NCI-H1930 (cell line): ENCODE results near the gene MIGA1.

Experiments used
- DNase-seq, 2 experiments: peaks; one replicate each; lab custom pipeline; 2025; lab: John Stamatoyannopoulos, UW

MIGA1 gene

DNA sequence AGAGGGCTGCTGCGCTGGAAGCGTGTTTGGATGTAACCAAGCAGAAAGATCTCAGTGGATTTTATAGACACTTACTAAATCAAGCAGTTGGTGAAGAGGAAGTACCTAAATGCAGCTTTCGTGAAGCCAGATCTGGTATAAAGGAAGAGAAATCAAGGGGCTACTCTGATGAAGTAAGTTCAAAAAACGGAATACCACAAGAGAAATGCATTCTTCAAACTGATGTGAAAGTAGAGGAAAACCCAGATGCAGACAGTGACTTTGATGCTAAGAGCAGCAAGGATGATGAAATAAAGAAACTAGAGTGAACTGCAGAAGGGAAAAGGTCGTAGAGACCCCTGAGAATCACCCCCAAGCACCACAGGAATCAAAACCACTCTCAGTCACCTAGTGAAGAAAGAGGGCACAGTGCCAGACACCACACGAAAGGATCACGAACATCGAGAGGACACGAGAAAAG lies 68.2 kb downstream of the MIGA1 start:
- DNase-seq, result no peak

DNA sequence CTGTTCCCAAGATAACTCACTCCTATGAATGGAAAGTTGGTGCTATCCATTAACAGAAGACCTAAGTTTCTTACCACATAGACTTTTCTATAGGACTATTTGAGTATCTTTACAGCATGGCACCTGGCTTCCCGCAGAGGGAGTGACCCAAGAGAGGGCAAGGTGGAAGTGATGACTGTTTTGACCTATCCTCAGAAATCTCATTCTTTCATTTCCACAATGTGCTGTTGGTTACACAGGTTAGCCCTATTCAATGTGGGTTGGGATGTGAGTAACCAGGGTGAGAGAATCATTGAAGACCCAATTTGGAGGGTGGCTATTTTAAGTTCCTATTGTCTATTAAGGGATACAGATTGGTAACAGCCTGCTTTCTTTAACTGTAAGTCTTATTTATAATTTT lies 70.6 kb downstream of the MIGA1 start:
- no peak for DNase-seq

DNA sequence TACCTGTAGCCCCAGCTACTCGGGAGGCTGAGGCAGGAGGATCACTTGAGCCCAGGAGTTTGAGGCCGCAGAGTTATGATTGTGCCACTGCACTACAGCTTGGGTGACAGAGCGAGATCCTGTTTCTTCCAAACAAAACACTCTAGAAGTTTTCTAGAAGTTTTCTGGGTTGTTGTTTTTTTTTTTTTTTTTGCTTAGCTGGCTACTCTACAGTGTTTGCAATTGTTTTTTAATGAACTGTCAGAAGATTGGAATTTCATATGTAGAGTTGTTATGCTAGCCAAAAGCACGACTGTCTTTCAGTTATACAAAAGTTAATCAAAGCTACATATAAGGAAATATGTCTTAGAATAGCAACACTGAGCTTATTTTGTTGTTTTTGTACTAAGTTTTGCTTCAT lies 78.1 kb downstream of the MIGA1 start:
- no peak for DNase-seq

DNA sequence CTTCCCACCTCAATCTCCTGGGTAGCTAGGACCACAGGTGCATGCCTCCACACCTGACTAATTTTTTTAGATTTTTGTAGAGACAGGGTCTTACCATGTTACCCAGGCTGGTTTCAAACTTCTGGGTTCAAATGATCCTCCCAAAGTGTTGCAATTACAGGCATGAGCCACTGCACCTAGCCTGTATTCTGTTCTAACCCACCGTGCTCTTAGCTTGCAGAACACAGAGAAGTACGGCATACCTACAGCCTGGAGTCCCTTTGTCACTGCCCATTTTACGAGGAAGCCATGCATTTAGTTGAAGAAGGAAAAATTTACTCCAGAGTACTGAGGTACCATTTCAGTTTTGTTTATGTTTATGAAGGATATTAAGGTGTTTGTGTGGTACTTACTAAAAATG lies 79.3 kb downstream of the MIGA1 start:
- DNase-seq, result no peak

DNA sequence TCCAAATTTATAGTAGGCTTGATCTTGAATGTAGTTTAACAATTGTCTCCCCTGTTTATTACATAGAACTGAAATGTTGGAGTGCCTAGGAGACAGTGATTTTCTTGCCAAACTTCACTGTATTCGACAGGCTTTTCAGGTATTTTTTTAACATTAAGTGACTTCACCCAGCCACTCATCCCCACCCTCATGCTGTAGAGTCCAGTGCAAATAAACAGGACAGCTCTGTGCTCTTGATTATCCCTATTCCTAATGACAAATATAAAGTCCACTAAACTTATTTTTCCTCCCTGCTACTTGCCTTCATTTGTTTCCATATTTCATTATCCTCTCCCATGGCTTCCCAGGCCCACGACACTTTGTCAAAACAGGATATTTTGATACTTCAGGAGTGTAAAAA lies 79.8 kb downstream of the MIGA1 start:
- DNase-seq, result no peak

DNA sequence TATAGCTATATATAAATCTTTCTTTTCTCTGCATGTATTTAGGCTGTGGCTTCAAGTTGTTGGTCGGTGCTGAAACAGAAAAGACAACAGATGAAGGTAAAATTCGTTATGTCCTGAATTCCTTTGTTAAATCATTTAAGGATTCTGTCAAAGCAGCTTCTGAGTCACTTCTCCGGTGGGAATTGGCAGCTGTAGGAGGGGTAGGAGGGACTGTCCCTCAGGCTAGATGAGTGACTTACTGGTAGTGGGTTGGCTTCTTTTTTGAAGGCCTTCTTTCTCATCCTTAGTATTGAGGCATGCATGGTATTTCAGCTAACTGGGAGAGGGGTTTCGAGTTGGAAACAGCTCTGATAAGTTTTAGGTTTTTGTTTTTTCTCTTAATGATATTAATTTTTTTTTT lies 86.8 kb downstream of the MIGA1 start:
- DNase-seq, result no peak

DNA sequence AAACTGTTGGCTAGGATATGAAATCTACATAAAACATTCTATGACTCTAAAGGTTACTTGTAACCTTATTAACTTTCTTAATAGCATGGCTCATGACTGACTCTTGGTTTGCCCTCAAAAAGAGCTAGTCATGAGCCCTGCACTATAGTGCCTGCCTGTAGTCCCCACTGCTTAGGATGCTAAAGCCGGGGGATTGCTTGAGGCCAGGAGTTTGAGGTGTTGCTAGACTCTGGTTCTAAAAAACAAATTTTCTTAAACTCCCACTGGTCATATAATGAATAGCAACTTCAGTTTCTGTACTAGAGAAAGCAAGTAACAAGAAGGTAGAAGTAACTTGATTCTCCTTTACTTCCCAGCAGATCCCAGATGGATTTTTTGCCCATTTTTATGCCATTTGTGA lies 93.2 kb downstream of the MIGA1 start:
- no peak for DNase-seq

DNA sequence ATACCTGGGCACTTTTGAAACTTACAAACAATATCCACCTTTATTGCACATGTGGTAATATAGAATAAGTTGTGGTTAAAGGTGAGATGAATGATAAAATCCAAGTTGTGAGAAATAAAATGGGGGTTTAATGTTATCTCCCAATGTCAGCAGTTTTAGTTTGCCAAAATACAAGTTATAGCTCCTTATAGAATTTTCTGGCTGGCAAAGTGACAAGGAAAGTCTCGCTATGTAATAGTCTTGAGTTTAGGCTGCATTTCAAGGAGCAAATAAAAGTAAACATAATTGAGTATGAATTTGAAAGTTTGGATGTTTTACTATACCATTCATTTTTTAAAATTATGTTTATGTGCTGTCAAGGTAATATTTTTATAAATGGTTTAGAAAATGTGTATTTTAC lies 94.0 kb downstream of the MIGA1 start:
- no peak for DNase-seq

DNA sequence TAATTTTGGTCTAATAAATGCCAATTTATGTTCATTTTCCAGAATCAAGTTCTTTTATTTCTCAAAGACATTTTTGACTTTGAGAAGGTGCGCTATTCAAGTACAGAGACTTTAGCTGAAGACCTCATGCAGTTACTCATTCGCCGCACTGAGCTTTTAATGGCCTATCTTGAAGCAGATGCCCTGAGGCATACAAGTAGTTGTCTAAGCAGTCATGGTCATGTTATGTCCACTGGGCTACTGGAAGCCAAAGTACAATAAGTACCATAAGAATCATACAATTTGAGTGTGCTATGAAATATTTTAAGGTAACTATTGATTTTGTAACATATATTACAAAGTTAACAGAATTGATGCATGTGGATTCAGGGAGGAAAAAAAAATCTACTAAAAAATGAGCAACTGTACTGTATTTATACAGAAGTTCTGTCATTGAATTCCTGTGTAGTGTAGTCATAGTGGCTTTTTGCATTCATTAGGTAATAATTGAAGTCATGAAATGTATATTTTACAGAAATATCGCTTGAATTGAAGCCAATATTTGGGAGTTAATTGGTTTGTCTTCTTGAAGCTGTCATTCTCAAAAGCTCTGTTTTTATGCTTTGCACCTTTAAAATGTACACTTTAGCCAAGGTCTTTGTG lies 95.5 kb downstream of the MIGA1 start:
- DNase-seq, result no peak

DNA sequence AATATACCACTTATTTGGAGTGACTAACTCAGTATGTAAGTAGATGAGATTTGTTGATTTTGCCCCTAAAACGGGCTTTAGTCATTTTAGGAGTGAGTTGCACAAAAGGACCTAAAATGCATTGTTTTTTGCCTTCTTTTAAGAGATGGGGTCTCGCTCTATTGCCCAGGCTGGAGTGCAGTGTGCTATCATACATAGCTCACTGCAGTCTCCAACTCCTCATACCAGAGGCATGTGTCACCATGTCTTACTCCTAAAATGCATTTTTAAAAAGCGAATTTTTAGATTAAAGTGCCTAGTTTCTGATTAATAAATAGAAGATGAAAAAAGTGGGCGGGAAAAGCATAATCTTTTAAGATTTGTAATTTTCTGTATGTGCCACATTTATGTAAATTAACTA lies 97.4 kb downstream of the MIGA1 start:
- no peak for DNase-seq

DNA sequence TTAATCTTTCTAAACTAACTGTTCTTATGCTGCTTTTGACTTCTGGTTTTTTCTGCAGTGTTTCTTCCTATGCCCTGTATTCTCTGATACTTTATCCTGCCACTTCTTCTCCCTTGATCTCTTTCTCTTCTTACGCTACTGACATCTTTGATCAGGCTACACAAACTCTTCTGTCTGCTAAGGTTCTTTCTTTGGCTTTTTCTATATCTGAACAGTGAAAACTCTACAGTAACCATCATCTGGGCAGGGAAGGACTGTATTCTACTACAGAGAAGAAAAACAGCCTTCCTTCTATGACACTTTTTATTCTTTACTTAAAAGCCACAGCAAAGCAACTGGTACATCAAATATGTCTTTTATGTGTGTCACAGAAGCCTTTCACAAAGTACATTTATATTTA lies 101.6 kb downstream of the MIGA1 start:
- no peak for DNase-seq

DNA sequence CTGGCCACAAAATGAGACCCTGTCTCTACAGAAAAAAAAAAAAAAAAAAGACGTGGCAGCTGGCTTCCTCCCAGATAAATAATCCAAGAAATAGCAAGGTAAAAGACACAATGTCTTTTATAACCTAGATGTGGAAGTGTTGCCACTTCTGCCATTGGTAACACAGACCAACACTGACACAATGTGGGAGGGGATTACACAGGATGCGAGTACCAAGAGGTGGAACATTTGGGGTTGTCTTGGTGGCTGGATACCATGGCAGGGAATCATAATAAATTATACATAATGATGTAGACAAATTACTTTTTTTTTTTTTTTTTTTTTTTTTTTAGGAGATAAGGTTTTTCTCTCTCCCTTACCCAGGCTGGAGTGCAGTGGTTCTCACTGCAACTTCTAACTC lies 103.0 kb downstream of the MIGA1 start:
- DNase-seq, result no peak

DNA sequence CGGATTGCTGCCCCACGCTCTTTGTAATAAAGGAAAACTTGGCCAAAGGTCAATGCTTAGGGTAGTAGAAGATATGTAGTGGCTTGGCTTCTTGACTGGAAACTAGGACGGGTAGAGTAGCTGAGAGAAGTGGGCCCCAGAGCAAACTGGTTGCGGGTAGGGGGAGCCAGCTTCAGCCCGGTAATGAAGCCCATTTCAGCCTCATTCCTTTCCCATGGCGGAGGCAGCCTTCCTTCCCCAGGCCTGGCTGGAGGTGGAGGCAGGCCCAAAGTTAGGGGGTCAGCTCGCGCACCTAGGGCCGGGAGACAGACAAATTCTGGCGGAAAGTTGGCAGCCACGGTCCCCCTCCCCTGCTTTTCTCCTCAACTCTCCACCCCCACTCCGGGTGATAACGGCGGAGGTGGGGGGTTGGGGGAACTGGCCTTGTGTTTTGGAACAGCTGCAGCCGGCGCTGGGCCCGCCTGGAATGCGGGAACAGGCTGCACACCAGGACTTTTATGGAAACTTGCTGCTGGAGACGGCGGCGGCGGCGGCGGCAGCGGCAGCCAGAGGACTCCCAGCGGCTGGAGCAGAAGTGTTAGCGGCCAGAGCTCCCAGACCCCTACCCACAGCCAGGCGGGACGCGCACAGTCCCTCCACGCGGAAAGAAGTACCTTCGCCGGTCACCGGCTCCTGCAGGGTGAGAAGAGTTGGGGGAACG lies 108.8 kb downstream of the MIGA1 start, which contains the start of gene NEXN:
Gene NEXN, plus strand, starts transcription at position 544 of the 700 bp plus-strand sequence. CDS start 27,483 bp downstream, outside the sequence.
- peak in 1 of 2 experiments; percentile 17 for DNase-seq

DNA sequence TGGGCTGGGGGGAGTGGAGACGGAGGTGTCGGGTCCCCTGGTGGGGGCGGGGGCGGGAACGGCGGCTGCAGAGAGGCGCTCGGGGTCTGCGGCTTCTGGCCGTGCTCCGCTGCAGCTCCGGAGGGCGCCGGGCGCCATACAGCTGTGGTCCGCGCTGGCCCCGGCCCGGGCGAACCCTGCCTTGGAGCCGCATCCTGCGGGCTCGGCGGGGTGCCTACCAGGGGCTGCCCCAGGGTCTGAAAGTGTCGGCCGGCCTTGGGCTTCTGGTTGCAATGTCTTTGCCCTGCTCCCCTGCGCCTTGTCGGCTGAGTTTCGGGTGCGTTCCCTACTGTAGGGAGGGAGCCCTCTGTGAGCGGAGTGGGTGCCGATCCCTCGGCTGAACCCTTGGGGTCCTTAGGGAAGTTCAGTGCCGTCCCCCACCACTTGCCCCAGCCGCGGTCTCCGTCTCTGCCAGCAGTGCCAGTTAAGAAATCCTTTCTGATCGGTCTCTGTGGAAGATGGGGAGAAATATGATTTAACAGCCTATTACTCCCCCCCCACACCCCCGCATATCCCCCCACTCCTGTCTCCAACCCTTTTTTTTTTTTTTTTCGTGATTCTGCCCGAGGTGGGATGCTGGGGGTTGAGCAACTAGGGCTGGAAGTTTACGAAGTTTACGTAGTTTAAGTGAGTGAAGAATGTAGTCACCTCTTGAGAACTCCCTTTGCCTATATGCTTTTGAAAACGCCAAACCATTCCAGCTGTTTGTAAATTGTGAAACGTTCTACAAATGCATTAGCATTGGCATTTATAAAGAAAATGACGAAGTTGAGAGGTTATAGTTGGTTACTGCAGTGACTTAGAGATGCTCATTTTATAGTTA lies 109.6 kb downstream of the MIGA1 start:
- no peak for DNase-seq

DNA sequence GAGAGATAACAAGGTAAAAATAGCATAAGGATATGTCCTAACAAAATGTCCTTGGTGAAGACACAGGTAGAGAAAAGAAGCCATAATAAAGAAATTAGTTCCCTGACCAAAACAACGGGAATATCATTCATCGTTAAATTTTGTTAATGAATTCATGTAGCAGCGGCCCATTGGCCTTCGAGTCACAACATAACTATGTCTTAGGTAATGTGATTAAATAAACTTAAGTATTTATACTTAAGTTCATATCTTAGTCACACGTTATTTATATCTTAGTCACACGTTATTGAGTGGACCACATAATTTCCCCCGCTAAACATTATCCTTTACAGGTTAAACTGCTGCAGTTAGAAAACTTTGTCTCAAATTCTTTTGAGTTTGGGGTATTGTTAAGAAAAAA lies 110.2 kb downstream of the MIGA1 start:
- DNase-seq, result no peak

DNA sequence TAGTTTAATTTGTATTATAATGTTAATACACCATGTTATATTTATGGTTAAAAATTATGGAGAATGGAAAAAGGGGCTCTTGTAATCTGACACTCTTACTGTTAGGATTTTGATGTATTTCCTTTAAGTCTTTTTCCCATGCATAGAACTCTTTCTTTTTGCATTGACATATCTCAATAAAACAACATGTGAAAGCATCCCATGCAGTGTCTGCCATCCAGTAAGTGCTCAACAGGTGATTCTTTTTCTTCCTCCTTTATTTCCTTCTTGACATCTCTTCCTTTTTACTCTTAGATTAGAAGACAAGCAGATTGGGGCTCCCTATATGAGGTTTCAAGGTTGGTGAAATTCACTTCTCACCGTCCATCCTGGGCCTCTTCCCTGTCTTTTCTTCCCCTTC lies 111.8 kb downstream of the MIGA1 start:
- no peak for DNase-seq

DNA sequence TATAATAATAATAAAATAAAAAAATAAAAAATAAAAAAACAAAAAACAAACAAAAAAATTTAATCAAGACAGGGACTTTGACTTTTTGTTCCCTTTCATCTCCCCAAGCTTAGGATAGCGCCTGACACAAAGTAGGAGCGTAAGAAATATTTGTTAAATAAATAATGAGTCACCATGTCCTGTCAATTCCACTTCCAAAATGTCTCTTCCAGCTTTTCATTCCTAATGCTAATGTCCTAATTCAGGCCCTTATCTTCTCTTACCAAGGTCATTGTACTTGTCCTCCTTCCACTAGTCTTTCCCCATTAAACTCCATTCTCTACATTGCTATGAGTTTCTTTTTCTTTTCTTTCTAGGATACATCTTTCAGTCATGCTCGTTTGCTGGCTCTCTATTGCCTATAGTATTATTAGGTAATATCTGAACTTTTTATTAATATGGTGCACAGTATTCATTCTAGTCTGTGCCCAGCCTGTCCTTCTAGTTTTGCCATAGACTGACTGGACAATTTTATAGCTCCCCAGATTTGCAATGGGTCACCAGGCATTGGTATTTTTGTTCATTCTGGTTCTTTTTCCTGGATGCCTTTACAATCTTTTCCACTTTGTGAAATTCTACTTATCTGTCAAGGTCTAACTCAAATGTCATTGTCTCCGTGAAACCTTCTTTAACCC lies 120.3 kb downstream of the MIGA1 start:
- no peak for DNase-seq

DNA sequence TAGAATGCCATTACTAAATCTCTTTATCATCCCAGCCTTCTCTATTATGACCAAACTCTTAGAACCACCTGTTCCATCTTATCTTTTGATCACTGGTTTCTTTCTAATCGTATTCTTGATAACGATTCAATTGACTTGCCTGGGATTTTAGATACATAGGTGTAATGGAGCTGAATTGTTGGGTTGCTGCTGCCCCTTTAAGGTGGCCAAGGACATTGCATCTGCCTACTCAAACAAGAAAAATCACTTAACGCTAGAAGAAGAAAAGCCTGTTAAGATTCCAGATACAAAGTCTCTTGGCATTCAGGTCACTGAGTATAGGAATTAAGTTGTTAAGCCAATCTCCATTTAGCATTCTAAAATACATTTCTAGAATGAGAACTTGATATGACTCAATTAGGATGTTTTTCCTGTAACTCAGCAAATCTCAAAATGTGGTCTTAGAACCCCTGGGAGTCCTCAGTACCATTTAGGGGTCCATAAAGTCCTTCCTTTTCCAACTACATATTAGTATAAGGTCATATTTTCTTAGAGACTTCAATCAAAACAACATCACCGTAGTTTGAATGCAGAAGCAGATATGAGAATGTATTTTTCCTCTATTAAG lies 121.3 kb downstream of the MIGA1 start:
- peak in 1 of 2 experiments; percentile 2 for DNase-seq

DNA sequence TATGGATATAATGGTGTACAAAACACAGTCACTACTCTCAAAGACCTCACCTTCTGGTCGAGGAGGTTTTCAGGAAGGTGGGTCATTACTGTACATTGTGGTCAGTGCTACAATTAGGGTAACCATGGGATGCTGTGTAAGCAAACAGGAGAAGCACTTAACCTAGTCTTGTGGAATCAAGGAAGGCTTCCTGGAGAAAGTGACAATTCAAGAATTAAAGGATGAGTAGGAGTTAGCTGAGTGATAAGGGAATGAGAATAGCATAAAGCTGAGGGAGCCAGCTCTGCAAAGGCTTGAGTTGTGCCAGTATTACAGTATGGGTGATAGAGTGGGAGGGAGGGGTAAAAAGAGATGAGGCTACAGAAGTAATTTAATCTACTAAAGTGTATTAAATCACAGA lies 126.2 kb downstream of the MIGA1 start:
- DNase-seq, result no peak

DNA sequence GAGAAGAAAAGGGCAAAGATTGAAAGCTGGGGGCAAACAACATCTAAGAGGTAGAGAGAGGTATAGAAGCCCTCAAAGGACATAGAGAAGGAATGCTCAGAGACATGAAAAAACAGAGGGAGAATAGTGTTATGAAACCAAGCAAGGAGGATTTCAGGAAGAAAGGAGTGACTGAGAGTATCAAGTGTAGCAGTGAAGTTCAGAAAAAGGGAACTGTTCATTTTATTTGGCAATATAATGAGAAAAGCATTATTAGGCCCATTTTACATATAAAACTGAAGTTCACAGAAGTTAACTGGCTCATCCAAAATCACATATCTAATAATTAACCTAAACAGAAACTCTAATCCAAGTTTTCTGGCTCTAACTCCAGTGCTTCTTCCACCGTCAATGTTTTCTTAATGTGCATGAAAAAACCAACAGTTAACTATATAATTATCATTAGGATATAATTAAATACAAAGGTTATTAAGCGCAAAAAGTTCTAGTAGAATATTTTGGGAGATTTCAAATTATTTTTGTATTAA lies 126.6 kb downstream of the MIGA1 start:
- DNase-seq, result no peak

DNA sequence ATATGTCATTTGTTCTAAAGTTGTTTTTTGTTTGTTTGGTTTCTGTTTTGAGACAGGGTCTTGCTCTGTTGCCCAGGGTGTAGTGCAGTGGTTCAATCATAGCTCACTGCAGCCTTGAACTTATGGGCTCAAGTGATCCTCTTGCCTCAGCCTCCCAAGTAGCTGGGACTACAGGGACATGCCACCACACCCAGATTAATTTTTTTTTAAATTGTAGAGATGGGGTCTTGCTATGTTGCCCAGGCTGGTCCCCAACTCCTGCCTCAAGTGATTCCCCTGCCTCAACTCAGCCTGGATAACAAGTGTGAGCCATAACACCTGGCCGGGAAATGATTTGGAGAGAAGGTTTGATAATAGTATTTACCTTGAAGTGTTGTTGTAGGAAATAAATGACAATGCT lies 127.2 kb downstream of the MIGA1 start:
- no peak for DNase-seq

DNA sequence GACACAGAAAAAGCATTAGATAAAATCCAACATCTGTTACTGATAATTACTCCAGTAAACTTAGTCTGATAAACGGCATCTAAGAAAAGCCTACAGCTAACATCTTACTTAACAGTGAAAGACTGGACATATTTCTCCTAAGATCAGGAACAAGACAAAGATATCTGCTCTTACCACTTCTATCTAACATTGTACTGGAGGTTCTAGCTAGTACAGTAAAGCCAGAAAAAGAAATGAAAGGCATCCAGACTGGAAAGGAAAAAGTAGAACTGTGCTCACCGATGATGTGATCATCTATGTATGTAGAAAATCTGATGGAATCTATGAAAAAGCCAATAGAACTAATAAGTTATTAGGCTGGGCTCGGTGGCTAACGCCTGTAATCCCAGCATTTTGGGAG lies 130.7 kb downstream of the MIGA1 start:
- DNase-seq, result no peak
